K562 (cell line): Measurements from ENCODE around the gene NOC4L.

Experiments
- HNRNPH1 ChIP-seq: fragments of 200-400 bp; formaldehyde crosslinking; optimal IDR thresholded peaks from 2 replicates; pipeline ENCODE3; 2017; ENCODE audit warnings: low read depth, mild to moderate bottlenecking, low read length, moderate library complexity
- KAT2B ChIP-seq: IDR thresholded peaks from one replicate; pipeline ENCODE4 v1.6.1; 2012; ENCODE audit warnings: low read depth, mild to moderate bottlenecking, control low read depth, inconsistent platforms, low read length, moderate library complexity
- MYC ChIP-seq, 2 experiments: fragments of 250-450 bp in 1 of 2; sonication (Bioruptor Pico) in 1 of 2; IDR thresholded peaks; 2 replicates each; pipeline versions ENCODE4 v1.5.1 to v1.6.1; 2012 to 2021; ENCODE audit warnings: low read depth in 2 of 2, borderline replicate concordance in 1 of 2, improper control_type of control experiment in 1 of 2, low read length in 1 of 2, mild to moderate bottlenecking in 1 of 2, moderate library complexity in 1 of 2
- RFX7 ChIP-seq: fragments of 250-450 bp; sonication (Bioruptor Pico); IDR thresholded peaks from 2 replicates; pipeline ENCODE4 v1.5.1; 2021; ENCODE audit warnings: mild to moderate bottlenecking
- SETDB1 ChIP-seq: IDR thresholded peaks from one replicate; pipeline ENCODE4 v1.6.1; 2012; ENCODE audit warnings: low read length, control low read depth, inconsistent platforms
- TBL1XR1 ChIP-seq, 2 experiments: IDR thresholded peaks; 2 replicates each; pipeline ENCODE4 v1.6.1; 2012; ENCODE audit warnings: improper control_type of control experiment in 2 of 2, low read length in 2 of 2, mild to moderate bottlenecking in 1 of 2

GRCh38 chr12:132186208-132186856 is 42.1 kb downstream of the NOC4L start:
- TF ChIP-seq SETDB1 (no peak), KAT2B (no peak), TBL1XR1 (IDR thresholded peaks at IDR 0.05; ENCODE audit: low read length in 2 of 2) (no peak), HNRNPH1 (no peak), RFX7 (CRISPR knock-in tag) (no peak), MYC (IDR thresholded peaks at IDR 0.05; ENCODE audit: low read depth, low read length) (no peak), MYC (CRISPR knock-in tag; IDR thresholded peaks at IDR 0.05; ENCODE audit: borderline replicate concordance, low read depth) (no peak)
